GM23338 (cell line): ENCODE results near the gene RAD18. TPM values are rescaled to one million over a fixed set of nuclear protein-coding genes. Genes with fewer than 3 reads are reported as not detected.

Source experiments
- ATAC-seq: fragments of 200-7000 bp; cut with Tn5 transposase; 3 replicates; pipeline ENCODE4 v1.9.1; 2020
- DNase-seq: peaks from one replicate; pipeline ENCODE4 v3.0.0-alpha.2; 2015; ENCODE audit warnings: low spot score
- H2AFZ ChIP-seq: fragments of 200-600 bp; sonication (generic); 2 replicates; pipeline ENCODE4 v1.8.0; 2016; ENCODE audit warnings: antibody characterized with exemption, mild to moderate bottlenecking, moderate library complexity
- H3F3A ChIP-seq: fragments of 200-600 bp; sonication (generic); replicated peaks from 2 replicates; pipeline ENCODE4 v1.8.0; 2017; ENCODE audit warnings: antibody characterized with exemption, mixed run types, low read depth
- H3K27ac ChIP-seq: fragments of 200-600 bp; sonication (generic); 2 replicates; pipeline ENCODE4 v1.6.1; 2016; ENCODE audit warnings: low read depth
- H3K27me3 ChIP-seq: fragments of 200-600 bp; sonication (generic); 2 replicates; pipeline ENCODE4 v1.8.0; 2016; ENCODE audit warnings: mild to moderate bottlenecking, mixed run types, moderate library complexity; ENCODE audit not compliant: insufficient read depth
- H3K36me3 ChIP-seq: fragments of 200-600 bp; sonication (generic); 2 replicates; pipeline ENCODE4 v1.8.0; 2016; ENCODE audit warnings: mild to moderate bottlenecking; ENCODE audit not compliant: insufficient read depth
- H3K4me1 ChIP-seq: fragments of 200-600 bp; sonication (generic); 2 replicates; pipeline ENCODE4 v1.8.0; 2016; ENCODE audit warnings: mild to moderate bottlenecking, moderate library complexity; ENCODE audit not compliant: insufficient read depth
- H3K4me2 ChIP-seq: fragments of 200-600 bp; sonication (generic); 2 replicates; pipeline ENCODE4 v1.7.1; 2017; ENCODE audit warnings: mixed run types
- H3K4me3 ChIP-seq: fragments of 200-600 bp; sonication (generic); 2 replicates; pipeline ENCODE4 v1.6.1; 2016; ENCODE audit warnings: mixed run types
- H3K79me2 ChIP-seq: fragments of 200-600 bp; sonication (generic); replicated peaks from 2 replicates; pipeline ENCODE4 v1.8.0; 2017; ENCODE audit warnings: mild to moderate bottlenecking; ENCODE audit not compliant: insufficient read depth
- H3K9me2 ChIP-seq: fragments of 200-600 bp; sonication (generic); 2 replicates; pipeline ENCODE4 v1.8.0; 2017; ENCODE audit not compliant: insufficient read depth
- H4K20me1 ChIP-seq: fragments of 200-600 bp; sonication (generic); replicated peaks from 2 replicates; pipeline ENCODE4 v1.8.0; 2017; ENCODE audit warnings: mild to moderate bottlenecking; ENCODE audit not compliant: insufficient read depth
- H3K27ac Mint-ChIP-seq: 2 replicates; pipeline ENCODE4 v1.8.0; 2020; ENCODE audit warnings: inconsistent platforms, mild to moderate bottlenecking, moderate library complexity, mixed read lengths
- H3K27me3 Mint-ChIP-seq: 3 replicates; pipeline ENCODE4 v1.8.0; 2022; ENCODE audit warnings: low read depth, mild to moderate bottlenecking, moderate library complexity, mixed read lengths, inconsistent platforms; ENCODE audit not compliant: insufficient read depth, poor library complexity
- H3K36me3 Mint-ChIP-seq: 3 replicates; pipeline ENCODE4 v1.8.0; 2021; ENCODE audit warnings: low read depth, mild to moderate bottlenecking, inconsistent platforms, moderate library complexity, mixed read lengths
- H3K4me1 Mint-ChIP-seq: 3 replicates; pipeline ENCODE4 v1.8.0; 2020; ENCODE audit warnings: mild to moderate bottlenecking, inconsistent platforms, mixed read lengths
- H3K4me3 Mint-ChIP-seq: 3 replicates; pipeline ENCODE4 v1.8.0; 2021; ENCODE audit warnings: moderate library complexity, mild to moderate bottlenecking, inconsistent platforms, mixed read lengths
- H3K9me3 Mint-ChIP-seq: 3 replicates; pipeline ENCODE4 v1.8.0; 2020; ENCODE audit warnings: moderate library complexity, mild to moderate bottlenecking, inconsistent platforms, mixed read lengths
- CREB1 ChIP-seq: fragments of 250-450 bp; sonication (Bioruptor Pico); IDR thresholded peaks from 2 replicates; pipeline ENCODE4 v1.5.0; 2020; ENCODE audit warnings: low read depth, mild to moderate bottlenecking, moderate library complexity
- EZH2 ChIP-seq: fragments of 200-600 bp; sonication (generic); IDR thresholded peaks from one replicate; pipeline ENCODE4 v1.8.0; 2017; ENCODE audit warnings: antibody characterized with exemption, mild to moderate bottlenecking, low read depth; ENCODE audit not compliant: unreplicated experiment
- EZH2phosphoT487 ChIP-seq: fragments of 200-600 bp; sonication (generic); IDR thresholded peaks from one replicate; pipeline ENCODE4 v1.8.1; 2018; ENCODE audit warnings: antibody characterized with exemption; ENCODE audit not compliant: unreplicated experiment
- JUNB ChIP-seq: IDR thresholded peaks from one replicate; pipeline ENCODE4 v1.6.1; 2016; ENCODE audit warnings: antibody characterized with exemption; ENCODE audit not compliant: unreplicated experiment
- NANOG ChIP-seq: IDR thresholded peaks from 2 replicates; pipeline ENCODE4 v1.6.1; 2016; ENCODE audit warnings: antibody characterized with exemption, borderline replicate concordance
- POLR2AphosphoS5 ChIP-seq: IDR thresholded peaks from 2 replicates; pipeline ENCODE4 v1.6.1; 2016; ENCODE audit warnings: antibody characterized with exemption, low read depth
- STAT1 ChIP-seq: IDR thresholded peaks from one replicate; pipeline ENCODE4 v1.6.1; 2016; ENCODE audit warnings: antibody characterized with exemption; ENCODE audit not compliant: unreplicated experiment
- ZNF114 ChIP-seq: fragments of 250-450 bp; sonication (Bioruptor Pico); IDR thresholded peaks from 2 replicates; pipeline ENCODE4 v1.5.0; 2020; ENCODE audit warnings: mild to moderate bottlenecking, moderate library complexity
- ZNF331 ChIP-seq: fragments of 250-450 bp; sonication (Bioruptor Pico); IDR thresholded peaks from 2 replicates; pipeline ENCODE4 v1.5.0; 2020; ENCODE audit warnings: low read depth, mild to moderate bottlenecking, moderate library complexity
- polyA plus RNA-seq: library from polyadenylated mRNA; unstranded; fragments of >200 nt; fragmentation: Nextera tagmentation; extraction: Ambion mirVana; gene quantifications from 2 replicates; pipeline ENCODE4 v1.2.1, GENCODE V29; 2016
- total RNA-seq: library from RNA; depleted of rRNA; stranded (reverse); fragments of >200 nt; shearing (Covaris generic); gene quantifications from 2 replicates; pipeline ENCODE4 v1.2.3, GENCODE V29; 2014
- TF ChIP-seq, protein P1 (sequence below): IDR thresholded peaks from one replicate; pipeline ENCODE4 v1.6.1; 2018; ENCODE audit warnings: antibody characterized with exemption; ENCODE audit not compliant: unreplicated experiment
- TF ChIP-seq, protein P2 (sequence below), 2 experiments: fragments of 200-600 bp in 1 of 2; sonication (generic) in 1 of 2; conservative IDR thresholded peaks; 2 replicates each; pipeline versions ENCODE4 v1.5.1 to v1.6.1; 2016 to 2017; ENCODE audit warnings: antibody characterized with exemption in 2 of 2, low read depth in 2 of 2, mild to moderate bottlenecking in 2 of 2, moderate library complexity in 1 of 2
- TF ChIP-seq, protein P3 (sequence below): IDR thresholded peaks from 2 replicates; pipeline ENCODE4 v1.6.1; 2016; ENCODE audit warnings: antibody characterized with exemption

The RAD18 gene
- total and polyA plus RNA-seq, 2 experiments from 2014 or later, result 25.4 to 40.1 TPM

DNA sequence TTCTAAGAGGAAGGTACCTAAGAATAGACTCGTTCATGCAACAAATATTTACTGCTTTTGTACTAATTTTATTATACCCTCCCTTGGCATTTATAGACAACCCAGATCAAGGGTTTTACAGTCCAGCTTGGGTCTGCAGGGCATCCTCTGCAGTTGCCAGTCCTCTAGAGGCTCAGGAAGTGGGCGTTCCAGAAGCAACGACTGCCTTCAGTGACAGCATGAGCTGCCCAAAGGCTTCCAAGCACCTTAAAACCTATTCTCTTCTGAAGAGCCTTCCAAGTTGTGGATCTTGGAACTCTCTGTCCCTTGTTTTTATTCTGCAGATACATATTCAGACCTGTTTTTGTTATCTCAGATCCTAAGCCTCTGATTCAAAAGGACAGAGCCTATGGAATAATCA lies 95.6 kb downstream of the RAD18 start:
- ATAC-seq (no peak), DNase-seq (no peak)
- Histone ChIP-seq H3K4me1 (no peaks in the 10 kb centered on the region), H3F3A (no peaks in the 10 kb centered on the region), H3K4me2 (no peak overlapping the region), H4K20me1 (no peaks in the 10 kb centered on the region; the same call in 1 of the 2 replicates), H3K36me3 (no peaks in the 10 kb centered on the region), H2AFZ (no peak overlapping the region), H3K79me2 (no peaks in the 10 kb centered on the region), H3K4me3 (no peak overlapping the region), H3K27me3 (no peaks in the 10 kb centered on the region), H3K9me2 (no peaks in the 10 kb centered on the region; the same call in 1 of the 2 replicates), H3K27ac (no peak overlapping the region)
- H3K4me1 Mint-ChIP-seq, result peaks cover 24% of the 10 kb centered on the region
- peaks cover 6% of the 10 kb centered on the region for H3K27me3 Mint-ChIP-seq
- H3K27ac Mint-ChIP-seq, result no peak overlapping the region
- peaks cover 3% of the 10 kb centered on the region; the same call in 2 of the 3 replicates for H3K36me3 Mint-ChIP-seq
- TF ChIP-seq JUNB (no peak), EZH2 (no peak), CREB1 (CRISPR knock-in tag) (no peak), ZNF331 (CRISPR knock-in tag) (no peak)
- no peak overlapping the region for H3K4me3 Mint-ChIP-seq
- no peaks in the 10 kb centered on the region for H3K9me3 Mint-ChIP-seq

DNA sequence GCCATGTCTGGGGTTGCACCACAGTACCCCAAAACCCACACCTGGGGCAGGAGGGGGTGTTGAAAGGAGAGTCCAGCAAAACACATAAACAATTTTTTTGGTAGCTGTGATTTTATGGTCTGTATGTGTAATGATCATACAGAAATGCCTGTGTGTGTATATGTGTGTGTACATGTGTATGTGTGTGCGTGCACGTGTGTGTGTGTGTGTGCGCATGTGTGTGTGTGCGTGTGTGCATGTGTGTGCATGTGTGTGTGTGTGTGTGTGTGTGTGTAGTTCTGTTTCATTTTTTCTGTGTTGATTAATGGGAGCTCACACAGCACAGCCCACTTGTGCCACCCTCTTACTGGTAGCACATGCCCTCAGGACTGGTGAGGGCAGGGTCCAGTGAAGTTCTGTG lies 97.6 kb downstream of the RAD18 start:
- Histone ChIP-seq H4K20me1 (no peaks in the 10 kb centered on the region; the same call in 1 of the 2 replicates), H3K4me3 (no peak overlapping the region), H3K4me2 (no peak overlapping the region), H3K4me1 (no peaks in the 10 kb centered on the region), H3K36me3 (no peaks in the 10 kb centered on the region), H3K27ac (no peak overlapping the region), H2AFZ (no peak overlapping the region), H3K9me2 (no peaks in the 10 kb centered on the region; the same call in 1 of the 2 replicates), H3F3A (no peaks in the 10 kb centered on the region), H3K79me2 (no peaks in the 10 kb centered on the region), H3K27me3 (no peaks in the 10 kb centered on the region)
- Mint-ChIP-seq H3K9me3 (no peaks in the 10 kb centered on the region), H3K36me3 (peaks cover under 1% of the 10 kb centered on the region; the same call in 1 of the 3 replicates), H3K4me1 (peaks cover 12% of the 10 kb centered on the region), H3K4me3 (no peak overlapping the region), H3K27me3 (peaks cover 6% of the 10 kb centered on the region), H3K27ac (no peak overlapping the region)
- DNase-seq (no peak), ATAC-seq (no peak)
- TF ChIP-seq, protein P1, sequence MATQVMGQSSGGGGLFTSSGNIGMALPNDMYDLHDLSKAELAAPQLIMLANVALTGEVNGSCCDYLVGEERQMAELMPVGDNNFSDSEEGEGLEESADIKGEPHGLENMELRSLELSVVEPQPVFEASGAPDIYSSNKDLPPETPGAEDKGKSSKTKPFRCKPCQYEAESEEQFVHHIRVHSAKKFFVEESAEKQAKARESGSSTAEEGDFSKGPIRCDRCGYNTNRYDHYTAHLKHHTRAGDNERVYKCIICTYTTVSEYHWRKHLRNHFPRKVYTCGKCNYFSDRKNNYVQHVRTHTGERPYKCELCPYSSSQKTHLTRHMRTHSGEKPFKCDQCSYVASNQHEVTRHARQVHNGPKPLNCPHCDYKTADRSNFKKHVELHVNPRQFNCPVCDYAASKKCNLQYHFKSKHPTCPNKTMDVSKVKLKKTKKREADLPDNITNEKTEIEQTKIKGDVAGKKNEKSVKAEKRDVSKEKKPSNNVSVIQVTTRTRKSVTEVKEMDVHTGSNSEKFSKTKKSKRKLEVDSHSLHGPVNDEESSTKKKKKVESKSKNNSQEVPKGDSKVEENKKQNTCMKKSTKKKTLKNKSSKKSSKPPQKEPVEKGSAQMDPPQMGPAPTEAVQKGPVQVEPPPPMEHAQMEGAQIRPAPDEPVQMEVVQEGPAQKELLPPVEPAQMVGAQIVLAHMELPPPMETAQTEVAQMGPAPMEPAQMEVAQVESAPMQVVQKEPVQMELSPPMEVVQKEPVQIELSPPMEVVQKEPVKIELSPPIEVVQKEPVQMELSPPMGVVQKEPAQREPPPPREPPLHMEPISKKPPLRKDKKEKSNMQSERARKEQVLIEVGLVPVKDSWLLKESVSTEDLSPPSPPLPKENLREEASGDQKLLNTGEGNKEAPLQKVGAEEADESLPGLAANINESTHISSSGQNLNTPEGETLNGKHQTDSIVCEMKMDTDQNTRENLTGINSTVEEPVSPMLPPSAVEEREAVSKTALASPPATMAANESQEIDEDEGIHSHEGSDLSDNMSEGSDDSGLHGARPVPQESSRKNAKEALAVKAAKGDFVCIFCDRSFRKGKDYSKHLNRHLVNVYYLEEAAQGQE, result no peak
- TF ChIP-seq ZNF331 (CRISPR knock-in tag), result no peak
- TF ChIP-seq, protein P2, sequence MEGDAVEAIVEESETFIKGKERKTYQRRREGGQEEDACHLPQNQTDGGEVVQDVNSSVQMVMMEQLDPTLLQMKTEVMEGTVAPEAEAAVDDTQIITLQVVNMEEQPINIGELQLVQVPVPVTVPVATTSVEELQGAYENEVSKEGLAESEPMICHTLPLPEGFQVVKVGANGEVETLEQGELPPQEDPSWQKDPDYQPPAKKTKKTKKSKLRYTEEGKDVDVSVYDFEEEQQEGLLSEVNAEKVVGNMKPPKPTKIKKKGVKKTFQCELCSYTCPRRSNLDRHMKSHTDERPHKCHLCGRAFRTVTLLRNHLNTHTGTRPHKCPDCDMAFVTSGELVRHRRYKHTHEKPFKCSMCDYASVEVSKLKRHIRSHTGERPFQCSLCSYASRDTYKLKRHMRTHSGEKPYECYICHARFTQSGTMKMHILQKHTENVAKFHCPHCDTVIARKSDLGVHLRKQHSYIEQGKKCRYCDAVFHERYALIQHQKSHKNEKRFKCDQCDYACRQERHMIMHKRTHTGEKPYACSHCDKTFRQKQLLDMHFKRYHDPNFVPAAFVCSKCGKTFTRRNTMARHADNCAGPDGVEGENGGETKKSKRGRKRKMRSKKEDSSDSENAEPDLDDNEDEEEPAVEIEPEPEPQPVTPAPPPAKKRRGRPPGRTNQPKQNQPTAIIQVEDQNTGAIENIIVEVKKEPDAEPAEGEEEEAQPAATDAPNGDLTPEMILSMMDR (conservative IDR thresholded peaks at IDR 0.05; ENCODE audit: low read depth in 2 of 2), result no peak
- no peak for TF ChIP-seq STAT1
- TF ChIP-seq, protein P3, sequence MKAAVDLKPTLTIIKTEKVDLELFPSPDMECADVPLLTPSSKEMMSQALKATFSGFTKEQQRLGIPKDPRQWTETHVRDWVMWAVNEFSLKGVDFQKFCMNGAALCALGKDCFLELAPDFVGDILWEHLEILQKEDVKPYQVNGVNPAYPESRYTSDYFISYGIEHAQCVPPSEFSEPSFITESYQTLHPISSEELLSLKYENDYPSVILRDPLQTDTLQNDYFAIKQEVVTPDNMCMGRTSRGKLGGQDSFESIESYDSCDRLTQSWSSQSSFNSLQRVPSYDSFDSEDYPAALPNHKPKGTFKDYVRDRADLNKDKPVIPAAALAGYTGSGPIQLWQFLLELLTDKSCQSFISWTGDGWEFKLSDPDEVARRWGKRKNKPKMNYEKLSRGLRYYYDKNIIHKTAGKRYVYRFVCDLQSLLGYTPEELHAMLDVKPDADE, result no peak
- no peak for TF ChIP-seq EZH2phosphoT487
- no peak for TF ChIP-seq JUNB
- TF ChIP-seq ZNF114 (CRISPR knock-in tag), result no peak
- no peak for TF ChIP-seq NANOG
- TF ChIP-seq EZH2, result no peak
- no peak for TF ChIP-seq CREB1 (CRISPR knock-in tag)
- TF ChIP-seq POLR2AphosphoS5, result no peak
